Measurements from ENCODE around the gene FLT1.

Gene FLT1, protein sequence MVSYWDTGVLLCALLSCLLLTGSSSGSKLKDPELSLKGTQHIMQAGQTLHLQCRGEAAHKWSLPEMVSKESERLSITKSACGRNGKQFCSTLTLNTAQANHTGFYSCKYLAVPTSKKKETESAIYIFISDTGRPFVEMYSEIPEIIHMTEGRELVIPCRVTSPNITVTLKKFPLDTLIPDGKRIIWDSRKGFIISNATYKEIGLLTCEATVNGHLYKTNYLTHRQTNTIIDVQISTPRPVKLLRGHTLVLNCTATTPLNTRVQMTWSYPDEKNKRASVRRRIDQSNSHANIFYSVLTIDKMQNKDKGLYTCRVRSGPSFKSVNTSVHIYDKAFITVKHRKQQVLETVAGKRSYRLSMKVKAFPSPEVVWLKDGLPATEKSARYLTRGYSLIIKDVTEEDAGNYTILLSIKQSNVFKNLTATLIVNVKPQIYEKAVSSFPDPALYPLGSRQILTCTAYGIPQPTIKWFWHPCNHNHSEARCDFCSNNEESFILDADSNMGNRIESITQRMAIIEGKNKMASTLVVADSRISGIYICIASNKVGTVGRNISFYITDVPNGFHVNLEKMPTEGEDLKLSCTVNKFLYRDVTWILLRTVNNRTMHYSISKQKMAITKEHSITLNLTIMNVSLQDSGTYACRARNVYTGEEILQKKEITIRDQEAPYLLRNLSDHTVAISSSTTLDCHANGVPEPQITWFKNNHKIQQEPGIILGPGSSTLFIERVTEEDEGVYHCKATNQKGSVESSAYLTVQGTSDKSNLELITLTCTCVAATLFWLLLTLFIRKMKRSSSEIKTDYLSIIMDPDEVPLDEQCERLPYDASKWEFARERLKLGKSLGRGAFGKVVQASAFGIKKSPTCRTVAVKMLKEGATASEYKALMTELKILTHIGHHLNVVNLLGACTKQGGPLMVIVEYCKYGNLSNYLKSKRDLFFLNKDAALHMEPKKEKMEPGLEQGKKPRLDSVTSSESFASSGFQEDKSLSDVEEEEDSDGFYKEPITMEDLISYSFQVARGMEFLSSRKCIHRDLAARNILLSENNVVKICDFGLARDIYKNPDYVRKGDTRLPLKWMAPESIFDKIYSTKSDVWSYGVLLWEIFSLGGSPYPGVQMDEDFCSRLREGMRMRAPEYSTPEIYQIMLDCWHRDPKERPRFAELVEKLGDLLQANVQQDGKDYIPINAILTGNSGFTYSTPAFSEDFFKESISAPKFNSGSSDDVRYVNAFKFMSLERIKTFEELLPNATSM (N-terminal part only)
- 0.17 to 0.26 (median 0.19) reads per million in 3 donors for total RNA-seq

DNA sequence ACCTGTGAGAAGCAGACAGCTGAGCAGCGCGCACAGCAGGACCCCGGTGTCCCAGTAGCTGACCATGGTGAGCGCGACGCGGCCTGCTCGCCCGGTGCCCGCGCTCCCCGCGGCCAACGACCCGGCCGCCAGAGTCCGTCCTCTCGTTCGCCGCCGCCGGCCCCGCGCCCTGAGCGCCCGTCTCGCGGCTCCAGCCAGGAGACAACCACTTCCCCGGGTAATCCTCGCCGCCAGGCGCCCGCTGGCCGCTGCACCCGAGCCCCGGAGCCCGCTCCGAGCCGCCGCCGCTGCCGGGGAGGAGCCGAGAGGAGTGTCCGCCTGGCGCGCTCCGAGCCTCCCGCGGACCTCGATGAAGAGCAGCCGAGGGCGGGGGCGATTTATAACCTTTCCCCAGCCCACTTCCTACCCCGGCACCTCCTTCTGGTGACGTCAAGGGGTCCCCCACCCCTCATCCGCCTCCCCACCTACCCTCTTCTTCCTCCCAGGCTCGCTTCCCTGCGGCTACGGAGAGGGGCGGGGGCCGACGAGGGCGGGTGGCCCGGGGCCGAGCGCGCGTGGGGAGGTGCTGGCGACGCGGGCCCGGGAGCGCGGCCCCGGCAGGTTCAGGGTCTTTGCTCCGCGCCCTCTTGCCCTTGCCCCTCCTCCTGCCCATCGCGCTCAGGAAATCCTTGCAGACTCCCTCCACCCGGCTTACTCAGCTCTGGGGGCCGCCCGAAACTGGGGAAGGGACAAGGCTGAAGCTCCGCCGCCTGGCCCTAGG, at the start of gene FLT1:
FLT1 (minus strand) TSS at position 351 of the 760 bp plus-strand sequence; CDS start at position 66, 285 bp downstream.
- H3K4me1 ChIP-seq (ENCODE audit: control insufficient read depth, insufficient read depth, low read length, poor library complexity, severe bottlenecking) = peaks cover 19% of the 10 kb centered on the region
- DNase-seq = no peak
- no peak within 1 kb of the TSS for H3K27ac ChIP-seq (ENCODE audit: insufficient read depth, low read length, poor library complexity, severe bottlenecking)
- H3K9me3 ChIP-seq (ENCODE audit: control insufficient read depth, low read length) = no peaks in the 10 kb centered on the region
- no peaks in the 10 kb centered on the region for H3K36me3 ChIP-seq (ENCODE audit: control insufficient read depth, insufficient read depth, low read length)
- peak within 1 kb of the TSS; percentile 35 for H3K4me3 ChIP-seq (ENCODE audit: insufficient read depth, low read depth, low read length, poor library complexity, severe bottlenecking)
- peaks cover 21% of the 10 kb centered on the region for H3K27me3 ChIP-seq (replicated peaks; ENCODE audit: control insufficient read depth, insufficient read depth, low read length, poor library complexity, severe bottlenecking)

DNA sequence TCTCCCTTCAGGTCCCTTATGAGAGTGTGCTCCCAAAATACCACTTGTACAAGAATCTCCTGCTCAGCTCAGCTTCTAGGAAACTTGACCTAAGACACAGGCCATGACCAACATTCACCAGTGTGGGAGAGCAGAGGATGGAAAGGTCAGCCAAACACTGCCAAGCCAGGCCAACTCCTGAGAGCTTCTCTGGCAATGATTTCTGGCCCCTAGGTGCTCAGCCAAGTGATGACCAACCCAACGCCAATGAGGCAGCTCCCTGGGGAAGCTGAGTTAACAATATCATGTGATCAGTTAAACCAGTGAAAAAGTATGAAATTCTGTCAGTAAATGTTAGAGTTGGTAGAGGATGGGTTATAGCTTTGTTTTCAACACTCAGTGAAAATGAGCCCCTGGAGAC, 49.1 kb upstream of the FLT1 start:
- no peaks in the 10 kb centered on the region for H3K4me1 ChIP-seq (ENCODE audit: control insufficient read depth, insufficient read depth, low read length, poor library complexity, severe bottlenecking)
- DNase-seq = no peak
- no peaks in the 10 kb centered on the region for H3K36me3 ChIP-seq (ENCODE audit: control insufficient read depth, insufficient read depth, low read length)
- no peaks in the 10 kb centered on the region for H3K9me3 ChIP-seq (ENCODE audit: control insufficient read depth, low read length)
- no peak overlapping the region for H3K27ac ChIP-seq (ENCODE audit: insufficient read depth, low read length, poor library complexity, severe bottlenecking)
- no peak overlapping the region for H3K4me3 ChIP-seq (ENCODE audit: insufficient read depth, low read depth, low read length, poor library complexity, severe bottlenecking)
- H3K27me3 ChIP-seq (replicated peaks; ENCODE audit: control insufficient read depth, insufficient read depth, low read length, poor library complexity, severe bottlenecking) = peaks cover 3% of the 10 kb centered on the region

DNA sequence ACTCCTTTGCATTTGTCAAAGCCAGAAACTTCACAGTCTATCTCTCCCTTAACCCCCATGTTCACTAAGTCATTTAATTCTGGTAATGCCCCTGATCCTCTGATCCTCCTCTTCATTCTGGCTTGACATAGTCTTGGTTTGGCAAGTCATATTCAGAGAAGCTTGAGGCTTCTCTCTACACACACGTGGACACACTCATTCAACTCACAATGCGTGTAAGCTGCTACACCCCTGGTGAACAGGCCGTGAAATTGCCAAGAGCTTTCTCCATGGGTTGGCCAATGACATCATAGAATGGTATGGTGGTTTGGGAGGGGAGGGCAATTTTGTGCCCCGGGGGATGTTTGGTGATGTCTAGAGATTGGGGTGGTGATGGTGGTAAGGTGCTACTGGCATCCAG, 47.9 kb upstream of the FLT1 start:
- H3K9me3 ChIP-seq (ENCODE audit: control insufficient read depth, low read length) = no peaks in the 10 kb centered on the region

DNA sequence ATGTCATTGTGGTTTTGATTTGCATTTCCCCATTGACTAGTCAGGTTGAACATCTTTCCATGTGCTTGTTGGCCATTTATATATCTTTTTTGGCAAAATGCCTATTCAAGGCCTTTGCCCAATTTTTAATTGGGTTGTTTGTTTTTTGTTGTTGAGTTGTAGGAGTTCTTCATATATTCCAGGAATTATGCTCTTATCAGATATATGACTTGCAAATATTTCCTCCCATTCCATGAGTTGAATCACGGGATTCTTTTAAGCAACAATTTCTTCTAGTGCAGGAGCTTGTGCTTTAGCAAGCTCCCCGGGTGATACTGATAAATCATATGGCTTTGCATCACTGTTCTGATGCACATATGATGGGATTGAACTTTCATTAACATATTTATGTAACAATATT, 47.0 kb upstream of the FLT1 start:
- Histone ChIP-seq H3K27ac (ENCODE audit: insufficient read depth, low read length, poor library complexity, severe bottlenecking) (no peak overlapping the region), H3K4me3 (ENCODE audit: insufficient read depth, low read depth, low read length, poor library complexity, severe bottlenecking) (no peak overlapping the region), H3K9me3 (ENCODE audit: control insufficient read depth, low read length) (no peaks in the 10 kb centered on the region), H3K27me3 (replicated peaks; ENCODE audit: control insufficient read depth, insufficient read depth, low read length, poor library complexity, severe bottlenecking) (peaks cover 3% of the 10 kb centered on the region), H3K36me3 (ENCODE audit: control insufficient read depth, insufficient read depth, low read length) (no peaks in the 10 kb centered on the region), H3K4me1 (ENCODE audit: control insufficient read depth, insufficient read depth, low read length, poor library complexity, severe bottlenecking) (no peaks in the 10 kb centered on the region)
- no peak for DNase-seq

More for the DNA sequence above, 47.9 kb upstream of the FLT1 start:
- Histone ChIP-seq H3K27ac (ENCODE audit: insufficient read depth, low read length, poor library complexity, severe bottlenecking) (no peak overlapping the region), H3K36me3 (ENCODE audit: control insufficient read depth, insufficient read depth, low read length) (no peaks in the 10 kb centered on the region), H3K4me1 (ENCODE audit: control insufficient read depth, insufficient read depth, low read length, poor library complexity, severe bottlenecking) (no peaks in the 10 kb centered on the region), H3K4me3 (ENCODE audit: insufficient read depth, low read depth, low read length, poor library complexity, severe bottlenecking) (no peak overlapping the region), H3K27me3 (replicated peaks; ENCODE audit: control insufficient read depth, insufficient read depth, low read length, poor library complexity, severe bottlenecking) (peaks cover 3% of the 10 kb centered on the region)
- no peak for DNase-seq

DNA sequence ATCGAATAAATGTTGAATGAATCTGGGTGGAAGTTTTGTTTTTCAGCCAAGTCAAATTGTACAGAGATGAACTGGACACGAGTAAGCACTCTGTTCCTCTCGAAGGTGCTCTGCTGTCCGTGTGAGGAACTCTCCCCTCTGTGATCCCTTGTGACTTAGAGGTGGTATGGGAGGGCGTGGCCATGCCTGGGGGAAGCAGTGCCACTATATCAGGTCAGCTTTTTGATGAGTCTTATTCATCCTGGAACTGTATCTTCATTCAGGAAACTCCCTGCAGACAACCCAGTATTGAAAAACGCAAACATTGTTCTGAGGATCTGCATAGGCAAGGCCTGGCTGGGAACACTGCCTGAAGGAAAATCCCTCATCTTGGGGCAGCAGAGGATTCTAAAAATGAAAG, 45.7 kb upstream of the FLT1 start:
- H3K4me1 ChIP-seq (ENCODE audit: control insufficient read depth, insufficient read depth, low read length, poor library complexity, severe bottlenecking) = no peaks in the 10 kb centered on the region

DNA sequence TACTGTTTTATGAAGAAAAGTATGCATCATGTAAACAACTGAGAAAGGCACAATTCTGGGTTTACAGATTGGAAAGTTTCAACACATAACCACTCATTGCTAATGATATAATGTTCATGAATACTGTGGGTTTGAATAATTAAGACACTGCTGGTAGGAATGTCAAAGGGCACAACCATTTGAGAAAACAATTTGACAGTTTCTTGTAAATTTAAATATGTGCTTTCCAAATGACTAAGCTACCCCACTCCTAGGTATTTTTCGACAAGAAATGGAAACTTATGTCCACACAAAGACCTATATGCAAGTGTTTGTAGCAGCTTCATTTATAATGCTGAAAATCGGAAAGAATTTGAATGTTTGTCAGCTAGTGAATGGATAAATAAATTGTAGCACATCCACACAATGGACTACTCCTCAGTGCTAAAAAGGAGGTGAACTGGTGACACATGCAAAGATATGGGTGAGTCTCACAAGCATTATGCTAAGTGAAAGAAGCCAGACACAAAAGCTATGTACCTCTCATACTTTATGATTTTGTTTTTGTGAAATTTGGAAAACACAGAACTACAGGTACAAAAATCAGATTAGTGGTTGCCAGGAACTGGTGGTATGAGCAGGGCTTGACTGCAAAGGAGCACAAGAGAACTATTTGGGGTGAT, 44.8 kb upstream of the FLT1 start:
- DNase-seq = no peak
- no peak overlapping the region for H3K27ac ChIP-seq (ENCODE audit: insufficient read depth, low read length, poor library complexity, severe bottlenecking)

More for the DNA sequence above, 45.7 kb upstream of the FLT1 start:
- Histone ChIP-seq H3K4me3 (ENCODE audit: insufficient read depth, low read depth, low read length, poor library complexity, severe bottlenecking) (no peak overlapping the region), H3K27me3 (replicated peaks; ENCODE audit: control insufficient read depth, insufficient read depth, low read length, poor library complexity, severe bottlenecking) (peaks cover 9% of the 10 kb centered on the region), H3K9me3 (ENCODE audit: control insufficient read depth, low read length) (no peaks in the 10 kb centered on the region), H3K36me3 (ENCODE audit: control insufficient read depth, insufficient read depth, low read length) (no peaks in the 10 kb centered on the region), H3K27ac (ENCODE audit: insufficient read depth, low read length, poor library complexity, severe bottlenecking) (no peak overlapping the region)
- no peak for DNase-seq

DNA sequence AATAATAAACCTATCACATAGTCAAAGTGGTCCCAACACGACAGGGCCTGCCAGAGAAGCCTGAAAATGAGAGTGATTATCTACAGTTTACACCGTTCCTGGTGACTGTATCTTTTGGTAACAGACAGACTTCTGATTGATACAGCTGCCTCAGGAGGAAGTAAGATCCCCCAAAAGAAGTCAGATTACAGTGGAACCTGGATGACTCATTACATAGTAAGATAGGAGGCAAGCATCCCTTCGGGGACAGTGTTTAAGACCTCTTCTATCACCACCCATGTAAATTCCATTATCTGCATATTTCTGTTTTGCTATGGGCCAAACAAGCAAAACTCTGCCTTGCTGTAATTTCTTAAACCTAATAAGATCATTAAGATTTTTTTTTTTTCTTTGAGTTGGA, 44.0 kb upstream of the FLT1 start:
- Histone ChIP-seq H3K4me1 (ENCODE audit: control insufficient read depth, insufficient read depth, low read length, poor library complexity, severe bottlenecking) (no peaks in the 10 kb centered on the region), H3K36me3 (ENCODE audit: control insufficient read depth, insufficient read depth, low read length) (no peaks in the 10 kb centered on the region), H3K4me3 (ENCODE audit: insufficient read depth, low read depth, low read length, poor library complexity, severe bottlenecking) (no peak overlapping the region), H3K9me3 (ENCODE audit: control insufficient read depth, low read length) (no peaks in the 10 kb centered on the region), H3K27me3 (replicated peaks; ENCODE audit: control insufficient read depth, insufficient read depth, low read length, poor library complexity, severe bottlenecking) (peaks cover 9% of the 10 kb centered on the region), H3K27ac (ENCODE audit: insufficient read depth, low read length, poor library complexity, severe bottlenecking) (no peak overlapping the region)
- no peak for DNase-seq

More for the DNA sequence above, 44.8 kb upstream of the FLT1 start:
- Histone ChIP-seq H3K4me3 (ENCODE audit: insufficient read depth, low read depth, low read length, poor library complexity, severe bottlenecking) (no peak overlapping the region), H3K36me3 (ENCODE audit: control insufficient read depth, insufficient read depth, low read length) (no peaks in the 10 kb centered on the region), H3K4me1 (ENCODE audit: control insufficient read depth, insufficient read depth, low read length, poor library complexity, severe bottlenecking) (no peaks in the 10 kb centered on the region), H3K9me3 (ENCODE audit: control insufficient read depth, low read length) (no peaks in the 10 kb centered on the region), H3K27me3 (replicated peaks; ENCODE audit: control insufficient read depth, insufficient read depth, low read length, poor library complexity, severe bottlenecking) (peaks cover 9% of the 10 kb centered on the region)

DNA sequence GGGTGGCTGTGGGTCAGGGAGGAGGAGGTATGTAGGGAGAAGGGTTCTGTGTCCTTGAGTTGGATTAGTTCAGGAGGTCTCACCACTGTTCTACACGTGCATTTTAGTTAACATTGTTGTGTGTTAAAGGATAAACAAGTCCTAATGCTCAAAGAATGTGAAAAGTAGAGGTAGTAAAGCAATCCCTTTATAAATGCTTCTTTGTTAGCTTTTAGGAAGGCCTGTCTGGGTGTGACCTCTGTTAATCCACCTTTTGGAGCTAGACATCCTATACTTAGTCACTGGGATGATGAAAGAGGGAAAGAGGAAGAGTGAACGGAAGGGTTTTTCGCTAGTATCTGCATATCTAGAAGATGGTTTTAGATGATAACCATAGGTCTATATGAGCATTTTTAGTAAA, 42.2 kb upstream of the FLT1 start:
- no peak overlapping the region for H3K27ac ChIP-seq (ENCODE audit: insufficient read depth, low read length, poor library complexity, severe bottlenecking)
- H3K9me3 ChIP-seq (ENCODE audit: control insufficient read depth, low read length) = no peaks in the 10 kb centered on the region
- peaks cover 10% of the 10 kb centered on the region for H3K27me3 ChIP-seq (replicated peaks; ENCODE audit: control insufficient read depth, insufficient read depth, low read length, poor library complexity, severe bottlenecking)
- DNase-seq = no peak
- no peaks in the 10 kb centered on the region for H3K4me1 ChIP-seq (ENCODE audit: control insufficient read depth, insufficient read depth, low read length, poor library complexity, severe bottlenecking)
- H3K36me3 ChIP-seq (ENCODE audit: control insufficient read depth, insufficient read depth, low read length) = no peaks in the 10 kb centered on the region
- H3K4me3 ChIP-seq (ENCODE audit: insufficient read depth, low read depth, low read length, poor library complexity, severe bottlenecking) = no peak overlapping the region

DNA sequence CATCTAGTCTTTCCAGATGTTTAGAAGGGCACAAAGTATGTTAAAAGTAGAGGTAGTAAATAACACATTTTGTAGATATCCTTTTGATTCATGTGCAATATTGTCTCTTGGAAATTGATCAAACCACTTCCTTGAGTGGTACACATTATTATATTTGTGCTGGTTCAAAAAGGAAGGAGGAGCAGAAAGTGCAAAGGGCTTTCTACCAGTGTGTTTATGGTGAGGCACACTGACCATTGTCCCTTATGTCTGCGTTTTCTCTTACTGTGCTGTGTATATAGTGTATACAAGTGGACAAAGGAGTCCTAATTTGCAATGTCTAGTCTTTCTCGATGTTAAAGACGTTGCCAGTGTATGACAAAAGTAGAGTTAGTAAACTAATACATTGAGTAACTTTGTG, 41.4 kb upstream of the FLT1 start:
- H3K9me3 ChIP-seq (ENCODE audit: control insufficient read depth, low read length) = no peaks in the 10 kb centered on the region
- no peaks in the 10 kb centered on the region for H3K36me3 ChIP-seq (ENCODE audit: control insufficient read depth, insufficient read depth, low read length)
- H3K4me3 ChIP-seq (ENCODE audit: insufficient read depth, low read depth, low read length, poor library complexity, severe bottlenecking) = no peak overlapping the region
- H3K27ac ChIP-seq (ENCODE audit: insufficient read depth, low read length, poor library complexity, severe bottlenecking) = no peak overlapping the region
- no peak for DNase-seq
- peaks cover 15% of the 10 kb centered on the region for H3K27me3 ChIP-seq (replicated peaks; ENCODE audit: control insufficient read depth, insufficient read depth, low read length, poor library complexity, severe bottlenecking)
- no peaks in the 10 kb centered on the region for H3K4me1 ChIP-seq (ENCODE audit: control insufficient read depth, insufficient read depth, low read length, poor library complexity, severe bottlenecking)

Measured in effector memory CD4-positive, alpha-beta T cell (primary cell).